GM23248 (cell line): ENCODE results near the gene PDE4B.

Experiments
- EZH2 ChIP-seq: fragments of 200-600 bp; sonication (generic); IDR thresholded peaks from 2 replicates; pipeline ENCODE4 v1.6.1; 2018; ENCODE audit warnings: antibody characterized with exemption, mild to moderate bottlenecking; ENCODE audit not compliant: insufficient read depth, poor library complexity, severe bottlenecking
- EZH2phosphoT487 ChIP-seq: fragments of 200-600 bp; sonication (generic); IDR thresholded peaks from 2 replicates; pipeline ENCODE4 v1.6.1; 2018; ENCODE audit warnings: antibody characterized with exemption, moderate library complexity, mild to moderate bottlenecking, low read depth; ENCODE audit not compliant: insufficient read depth

DNA sequence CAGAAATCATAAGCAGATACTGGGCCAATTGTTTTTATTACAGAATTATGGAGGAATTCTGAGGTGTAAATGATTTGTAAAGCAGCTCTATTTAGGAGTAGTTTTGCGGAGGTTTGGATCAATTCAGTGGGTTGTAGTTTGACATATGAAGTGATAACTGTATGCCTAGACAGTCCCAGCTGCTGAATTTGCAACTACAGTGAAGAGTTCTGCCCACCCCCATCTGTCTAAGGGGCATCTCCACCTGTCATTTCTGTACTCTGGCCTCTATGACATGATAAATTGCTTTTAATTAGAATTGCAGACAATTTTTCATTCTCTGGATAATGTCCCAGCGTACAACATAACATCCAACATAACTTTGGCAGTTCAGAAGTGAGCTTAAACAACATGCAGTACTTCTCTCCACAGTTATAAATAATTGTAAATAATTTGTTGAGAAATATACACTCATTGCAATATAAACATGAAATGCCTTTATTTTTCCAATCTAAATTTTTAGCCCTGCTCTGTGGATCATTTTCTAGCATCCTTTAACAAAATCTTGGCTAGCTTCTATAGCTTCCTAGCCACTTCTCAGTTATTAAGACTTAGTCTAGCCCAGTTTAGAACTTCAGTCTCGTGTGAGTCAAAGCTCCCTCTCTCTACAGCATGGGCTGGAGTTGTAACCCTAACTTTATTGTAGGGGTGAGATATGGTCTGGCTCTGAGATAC lies 52.3 kb downstream of the PDE4B start:
- TF ChIP-seq EZH2phosphoT487 (no peak), EZH2 (no peak)
